A673 (cell line): ENCODE results near the gene PPP6R2.

ENCODE experiments used
- EZH2 ChIP-seq: fragments of 200-600 bp; sonication (generic); IDR thresholded peaks from 2 replicates; pipeline ENCODE4 v1.6.1; 2017; ENCODE audit warnings: borderline replicate concordance, low read depth, mild to moderate bottlenecking, mixed read lengths, antibody characterized with exemption, low read length; ENCODE audit not compliant: poor library complexity, severe bottlenecking
- TF ChIP-seq, protein P1 (sequence below): fragments of 300-800, 200-600 bp; sonication (generic); conservative IDR thresholded peaks from 2 replicates; pipeline ENCODE4 v1.5.1; 2017; ENCODE audit warnings: low read depth, mild to moderate bottlenecking, antibody characterized with exemption, low read length, moderate library complexity, mixed read lengths

DNA sequence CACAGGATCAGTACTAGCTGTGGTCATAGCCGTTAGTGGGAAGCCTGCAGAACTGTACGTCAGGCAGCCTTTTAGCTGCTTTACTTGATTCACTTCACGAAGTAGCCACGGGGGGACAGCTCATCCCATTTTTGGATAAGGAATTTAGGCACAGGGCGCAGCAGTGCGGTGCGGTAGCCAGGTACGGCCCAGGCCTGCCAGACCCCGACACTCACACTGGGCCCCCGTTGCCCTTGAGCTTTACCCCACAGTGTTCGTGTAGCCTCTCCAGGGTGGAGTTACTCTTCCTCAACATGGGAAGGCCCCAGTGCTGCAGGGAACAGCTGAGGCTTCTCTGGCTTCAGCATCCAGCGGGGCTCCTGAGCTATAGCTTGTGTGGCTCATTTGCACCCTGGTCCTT is 72.3 kb downstream of the PPP6R2 start:
- TF ChIP-seq, protein P1, sequence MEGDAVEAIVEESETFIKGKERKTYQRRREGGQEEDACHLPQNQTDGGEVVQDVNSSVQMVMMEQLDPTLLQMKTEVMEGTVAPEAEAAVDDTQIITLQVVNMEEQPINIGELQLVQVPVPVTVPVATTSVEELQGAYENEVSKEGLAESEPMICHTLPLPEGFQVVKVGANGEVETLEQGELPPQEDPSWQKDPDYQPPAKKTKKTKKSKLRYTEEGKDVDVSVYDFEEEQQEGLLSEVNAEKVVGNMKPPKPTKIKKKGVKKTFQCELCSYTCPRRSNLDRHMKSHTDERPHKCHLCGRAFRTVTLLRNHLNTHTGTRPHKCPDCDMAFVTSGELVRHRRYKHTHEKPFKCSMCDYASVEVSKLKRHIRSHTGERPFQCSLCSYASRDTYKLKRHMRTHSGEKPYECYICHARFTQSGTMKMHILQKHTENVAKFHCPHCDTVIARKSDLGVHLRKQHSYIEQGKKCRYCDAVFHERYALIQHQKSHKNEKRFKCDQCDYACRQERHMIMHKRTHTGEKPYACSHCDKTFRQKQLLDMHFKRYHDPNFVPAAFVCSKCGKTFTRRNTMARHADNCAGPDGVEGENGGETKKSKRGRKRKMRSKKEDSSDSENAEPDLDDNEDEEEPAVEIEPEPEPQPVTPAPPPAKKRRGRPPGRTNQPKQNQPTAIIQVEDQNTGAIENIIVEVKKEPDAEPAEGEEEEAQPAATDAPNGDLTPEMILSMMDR, result no peak
- TF ChIP-seq EZH2, result no peak
